Retinal pigment epithelial cell (primary cell): ENCODE measurements around the gene PFN3.

Source experiments
- DNase-seq: peaks from one replicate; pipeline ENCODE4 v3.0.0-alpha.2; 2010; ENCODE audit warnings: low read depth
- H3K4me3 ChIP-seq: 2 replicates; pipeline ENCODE4 v1.5.1; 2011; ENCODE audit warnings: mild to moderate bottlenecking, low read length, control low read depth, moderate library complexity
- CTCF ChIP-seq: conservative IDR thresholded peaks from 2 replicates; pipeline ENCODE4 v1.5.1; 2011; ENCODE audit warnings: low read depth, low read length, control low read depth, inconsistent platforms

Gene PFN3

GRCh38 chr5:177387405-177387804 is 13.1 kb downstream of the PFN3 start:
- TF ChIP-seq CTCF, result no peak
- DNase-seq, result no peak
- H3K4me3 ChIP-seq, result no peak overlapping the region

DNA sequence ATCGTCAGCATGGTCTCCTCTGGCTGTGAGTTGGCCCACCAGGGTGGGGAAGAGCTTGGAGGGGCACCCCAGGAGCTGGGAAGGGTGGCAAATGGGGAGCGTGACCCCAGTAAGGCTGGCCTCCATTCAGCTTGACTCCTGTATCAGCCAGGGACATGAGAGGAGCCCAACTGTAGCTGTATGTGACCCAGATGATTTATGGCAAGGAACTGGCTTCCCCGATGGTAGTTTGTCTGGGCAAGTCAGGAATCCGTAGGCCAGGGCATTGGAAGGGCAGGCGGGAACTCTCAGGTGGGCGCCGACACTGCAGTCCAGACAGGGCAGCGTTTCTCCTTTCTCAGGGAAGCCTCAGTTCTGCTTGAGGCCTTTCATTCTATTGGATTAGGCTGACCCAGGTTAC is 13.9 kb downstream of the PFN3 start:
- no peak for TF ChIP-seq CTCF
- no peak for DNase-seq
- no peak overlapping the region for H3K4me3 ChIP-seq

DNA sequence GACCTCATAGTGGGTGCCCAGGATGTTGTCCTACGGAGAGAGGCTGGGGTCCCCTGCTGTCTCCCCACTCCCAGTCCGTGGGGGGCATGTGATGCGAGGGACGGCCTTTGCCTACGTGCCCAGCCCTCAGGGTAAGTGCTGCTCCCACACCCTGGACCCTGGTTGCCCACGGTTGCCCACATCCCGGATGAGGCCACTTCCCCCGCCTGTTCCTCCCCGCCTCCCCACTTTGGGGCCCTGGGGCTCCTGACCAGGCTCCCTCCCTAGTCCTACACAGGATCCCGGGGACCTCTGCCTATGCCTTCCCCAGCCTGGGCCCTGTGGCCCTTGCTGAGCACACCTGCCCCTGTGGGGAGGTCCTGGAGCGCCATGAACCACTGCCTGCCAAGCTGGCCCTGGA is 14.7 kb downstream of the PFN3 start:
- H3K4me3 ChIP-seq, result no peak overlapping the region
- no peak for DNase-seq
- TF ChIP-seq CTCF, result no peak

- DNase-seq, result no peak
- H3K4me3 ChIP-seq, result no peak within 1 kb of the TSS
- no peak for TF ChIP-seq CTCF
Measured at GRCh38 chr5:177384134-177384533, 16.3 kb downstream of the PFN3 start, which contains the start of gene SLC34A1. TSS of gene SLC34A1 (plus strand) at chr5:177384434. CDS start at chr5:177385742, 1,308 bp downstream.

DNA sequence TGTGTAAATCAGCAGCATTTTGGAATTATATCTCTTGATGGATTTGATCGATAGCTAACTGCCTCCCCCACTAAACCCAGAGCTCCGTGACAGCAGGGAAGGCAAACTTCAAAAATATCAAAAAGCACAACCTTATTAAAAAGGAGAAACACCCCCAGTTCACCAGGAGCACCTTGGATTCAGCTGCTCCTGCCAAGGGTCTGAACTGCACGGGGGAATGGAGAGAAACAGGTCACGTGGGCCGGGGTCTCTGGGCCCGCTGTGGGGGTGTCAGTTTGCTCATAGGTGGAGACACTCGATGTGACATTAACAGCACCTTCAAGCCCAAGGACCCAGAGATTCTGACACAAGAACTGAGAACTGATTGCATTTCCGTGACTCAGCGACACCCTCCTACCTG is 17.3 kb downstream of the PFN3 start:
- TF ChIP-seq CTCF, result no peak
- H3K4me3 ChIP-seq, result no peak overlapping the region
- no peak for DNase-seq

- DNase-seq, result no peak
- TF ChIP-seq CTCF, result peak; percentile 56
- no peak overlapping the region for H3K4me3 ChIP-seq
Measured at GRCh38 chr5:177382423-177383029, 17.9 kb downstream of the PFN3 start.

GRCh38 chr5:177380805-177381126 is 19.7 kb downstream of the PFN3 start:
- DNase-seq, result no peak
- no peak for TF ChIP-seq CTCF
- no peak overlapping the region for H3K4me3 ChIP-seq
